GM23338 (cell line): ENCODE measurements around the gene CAMKK2. TPM values are rescaled to one million over a fixed set of nuclear protein-coding genes. Genes with fewer than 3 reads are reported as not detected.

Experiments used
- ATAC-seq: fragments of 200-7000 bp; cut with Tn5 transposase; 3 replicates; pipeline ENCODE4 v1.9.1; 2020
- DNase-seq: peaks from one replicate; pipeline ENCODE4 v3.0.0-alpha.2; 2015; ENCODE audit warnings: low spot score
- H2AFZ ChIP-seq: fragments of 200-600 bp; sonication (generic); 2 replicates; pipeline ENCODE4 v1.8.0; 2016; ENCODE audit warnings: antibody characterized with exemption, mild to moderate bottlenecking, moderate library complexity
- H3F3A ChIP-seq: fragments of 200-600 bp; sonication (generic); replicated peaks from 2 replicates; pipeline ENCODE4 v1.8.0; 2017; ENCODE audit warnings: antibody characterized with exemption, mixed run types, low read depth
- H3K27ac ChIP-seq: fragments of 200-600 bp; sonication (generic); 2 replicates; pipeline ENCODE4 v1.6.1; 2016; ENCODE audit warnings: low read depth
- H3K27me3 ChIP-seq: fragments of 200-600 bp; sonication (generic); 2 replicates; pipeline ENCODE4 v1.8.0; 2016; ENCODE audit warnings: mild to moderate bottlenecking, mixed run types, moderate library complexity; ENCODE audit not compliant: insufficient read depth
- H3K36me3 ChIP-seq: fragments of 200-600 bp; sonication (generic); 2 replicates; pipeline ENCODE4 v1.8.0; 2016; ENCODE audit warnings: mild to moderate bottlenecking; ENCODE audit not compliant: insufficient read depth
- H3K4me1 ChIP-seq: fragments of 200-600 bp; sonication (generic); 2 replicates; pipeline ENCODE4 v1.8.0; 2016; ENCODE audit warnings: mild to moderate bottlenecking, moderate library complexity; ENCODE audit not compliant: insufficient read depth
- H3K4me2 ChIP-seq: fragments of 200-600 bp; sonication (generic); 2 replicates; pipeline ENCODE4 v1.7.1; 2017; ENCODE audit warnings: mixed run types
- H3K4me3 ChIP-seq: fragments of 200-600 bp; sonication (generic); 2 replicates; pipeline ENCODE4 v1.6.1; 2016; ENCODE audit warnings: mixed run types
- H3K79me2 ChIP-seq: fragments of 200-600 bp; sonication (generic); replicated peaks from 2 replicates; pipeline ENCODE4 v1.8.0; 2017; ENCODE audit warnings: mild to moderate bottlenecking; ENCODE audit not compliant: insufficient read depth
- H3K9me2 ChIP-seq: fragments of 200-600 bp; sonication (generic); 2 replicates; pipeline ENCODE4 v1.8.0; 2017; ENCODE audit not compliant: insufficient read depth
- H4K20me1 ChIP-seq: fragments of 200-600 bp; sonication (generic); replicated peaks from 2 replicates; pipeline ENCODE4 v1.8.0; 2017; ENCODE audit warnings: mild to moderate bottlenecking; ENCODE audit not compliant: insufficient read depth
- H3K27ac Mint-ChIP-seq: 2 replicates; pipeline ENCODE4 v1.8.0; 2020; ENCODE audit warnings: inconsistent platforms, mild to moderate bottlenecking, moderate library complexity, mixed read lengths
- H3K27me3 Mint-ChIP-seq: 3 replicates; pipeline ENCODE4 v1.8.0; 2022; ENCODE audit warnings: low read depth, mild to moderate bottlenecking, moderate library complexity, mixed read lengths, inconsistent platforms; ENCODE audit not compliant: insufficient read depth, poor library complexity
- H3K36me3 Mint-ChIP-seq: 3 replicates; pipeline ENCODE4 v1.8.0; 2021; ENCODE audit warnings: low read depth, mild to moderate bottlenecking, inconsistent platforms, moderate library complexity, mixed read lengths
- H3K4me1 Mint-ChIP-seq: 3 replicates; pipeline ENCODE4 v1.8.0; 2020; ENCODE audit warnings: mild to moderate bottlenecking, inconsistent platforms, mixed read lengths
- H3K4me3 Mint-ChIP-seq: 3 replicates; pipeline ENCODE4 v1.8.0; 2021; ENCODE audit warnings: moderate library complexity, mild to moderate bottlenecking, inconsistent platforms, mixed read lengths
- H3K9me3 Mint-ChIP-seq: 3 replicates; pipeline ENCODE4 v1.8.0; 2020; ENCODE audit warnings: moderate library complexity, mild to moderate bottlenecking, inconsistent platforms, mixed read lengths
- CREB1 ChIP-seq: fragments of 250-450 bp; sonication (Bioruptor Pico); IDR thresholded peaks from 2 replicates; pipeline ENCODE4 v1.5.0; 2020; ENCODE audit warnings: low read depth, mild to moderate bottlenecking, moderate library complexity
- CTCF ChIP-seq, 2 experiments: fragments of 200-600 bp in 1 of 2; sonication (generic) in 1 of 2; conservative IDR thresholded peaks; 2 replicates each; pipeline versions ENCODE4 v1.5.1 to v1.6.1; 2016 to 2017; ENCODE audit warnings: antibody characterized with exemption in 2 of 2, low read depth in 2 of 2, mild to moderate bottlenecking in 2 of 2, moderate library complexity in 1 of 2
- EZH2phosphoT487 ChIP-seq: fragments of 200-600 bp; sonication (generic); IDR thresholded peaks from one replicate; pipeline ENCODE4 v1.8.1; 2018; ENCODE audit warnings: antibody characterized with exemption; ENCODE audit not compliant: unreplicated experiment
- ZNF114 ChIP-seq: fragments of 250-450 bp; sonication (Bioruptor Pico); IDR thresholded peaks from 2 replicates; pipeline ENCODE4 v1.5.0; 2020; ENCODE audit warnings: mild to moderate bottlenecking, moderate library complexity
- ZNF331 ChIP-seq: fragments of 250-450 bp; sonication (Bioruptor Pico); IDR thresholded peaks from 2 replicates; pipeline ENCODE4 v1.5.0; 2020; ENCODE audit warnings: low read depth, mild to moderate bottlenecking, moderate library complexity
- ZNF462 ChIP-seq: fragments of 250-450 bp; sonication (Bioruptor Pico); IDR thresholded peaks from 2 replicates; pipeline ENCODE4 v1.5.0; 2020; ENCODE audit warnings: mild to moderate bottlenecking, moderate library complexity
- polyA plus RNA-seq: library from polyadenylated mRNA; unstranded; fragments of >200 nt; fragmentation: Nextera tagmentation; extraction: Ambion mirVana; gene quantifications from 2 replicates; pipeline ENCODE4 v1.2.1, GENCODE V29; 2016
- total RNA-seq: library from RNA; depleted of rRNA; stranded (reverse); fragments of >200 nt; shearing (Covaris generic); gene quantifications from 2 replicates; pipeline ENCODE4 v1.2.3, GENCODE V29; 2014

CAMKK2 gene
- total and polyA plus RNA-seq, 2 experiments from 2014 or later, result 10.3 to 26.4 TPM

- Histone ChIP-seq H3K4me1 (no peaks in the 10 kb centered on the region), H3F3A (no peaks in the 10 kb centered on the region), H3K27me3 (no peaks in the 10 kb centered on the region), H4K20me1 (peaks cover 3% of the 10 kb centered on the region), H3K36me3 (peaks cover 38% of the 10 kb centered on the region), H3K79me2 (no peaks in the 10 kb centered on the region), H3K4me2 (no peak overlapping the region), H3K4me3 (no peak overlapping the region), H3K9me2 (no peaks in the 10 kb centered on the region), H2AFZ (no peak overlapping the region), H3K27ac (no peak overlapping the region)
- Mint-ChIP-seq H3K27me3 (no peaks in the 10 kb centered on the region), H3K4me1 (no peaks in the 10 kb centered on the region), H3K9me3 (no peaks in the 10 kb centered on the region; the same call in 2 of the 3 replicates), H3K4me3 (no peak overlapping the region), H3K27ac (no peak overlapping the region), H3K36me3 (peaks cover 65% of the 10 kb centered on the region)
- DNase-seq (no peak), ATAC-seq (no peak)
- TF ChIP-seq CREB1 (CRISPR knock-in tag) (no peak), ZNF114 (CRISPR knock-in tag) (no peak), EZH2phosphoT487 (no peak), CTCF (conservative IDR thresholded peaks at IDR 0.05; ENCODE audit: low read depth in 2 of 2) (no peak), ZNF331 (CRISPR knock-in tag) (no peak), ZNF462 (CRISPR knock-in tag) (no peak)
Measured at GRCh38 chr12:121325922-121326396, 29.4 kb upstream of the CAMKK2 start.
